ENCODE measurements around the gene KHDC4.

KHDC4 gene

DNA sequence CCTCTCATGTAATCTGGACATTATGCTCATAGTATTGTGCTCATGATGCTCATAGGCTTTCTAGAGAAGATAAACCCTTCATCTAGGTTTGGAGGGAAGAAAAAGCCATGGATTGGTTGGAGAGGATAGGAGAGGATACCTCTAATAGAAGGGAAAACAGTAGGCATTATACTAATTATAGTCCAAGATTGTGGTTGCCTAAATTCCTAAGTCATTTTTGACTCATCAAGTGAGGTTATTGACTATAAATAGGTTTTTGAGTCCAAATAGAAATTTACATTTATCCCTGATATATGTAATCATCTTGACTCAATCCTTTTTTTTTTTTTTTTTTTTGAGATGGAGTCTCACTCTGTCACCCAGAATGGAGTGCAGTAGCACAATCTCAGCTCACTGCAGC lies 69.8 kb downstream of the KHDC4 start:
- Histone ChIP-seq H3K9me3 (ENCODE audit: control insufficient read depth, low read length) (no peaks in the 10 kb centered on the region), H3K27me3 (ENCODE audit: control insufficient read depth, insufficient read depth, low read length) (peaks cover 11% of the 10 kb centered on the region), H3K4me3 (ENCODE audit: low read length) (no peak overlapping the region), H3K36me3 (ENCODE audit: control insufficient read depth, insufficient read depth, low read length) (no peaks in the 10 kb centered on the region), H3K4me1 (ENCODE audit: control insufficient read depth, insufficient read depth, low read length) (peaks cover 4% of the 10 kb centered on the region), H3K9ac (ENCODE audit: low read length) (no peak overlapping the region)

Data from mucosa of stomach (tissue), 1 donor.